ENCODE results near the gene RTEL1. TPM values are rescaled to one million over a fixed set of nuclear protein-coding genes. Genes with fewer than 3 reads are reported as not detected.

The RTEL1 gene
- polyA plus RNA-seq, 5 donors = 18.9 to 23.2 (median 20.2) TPM

DNA sequence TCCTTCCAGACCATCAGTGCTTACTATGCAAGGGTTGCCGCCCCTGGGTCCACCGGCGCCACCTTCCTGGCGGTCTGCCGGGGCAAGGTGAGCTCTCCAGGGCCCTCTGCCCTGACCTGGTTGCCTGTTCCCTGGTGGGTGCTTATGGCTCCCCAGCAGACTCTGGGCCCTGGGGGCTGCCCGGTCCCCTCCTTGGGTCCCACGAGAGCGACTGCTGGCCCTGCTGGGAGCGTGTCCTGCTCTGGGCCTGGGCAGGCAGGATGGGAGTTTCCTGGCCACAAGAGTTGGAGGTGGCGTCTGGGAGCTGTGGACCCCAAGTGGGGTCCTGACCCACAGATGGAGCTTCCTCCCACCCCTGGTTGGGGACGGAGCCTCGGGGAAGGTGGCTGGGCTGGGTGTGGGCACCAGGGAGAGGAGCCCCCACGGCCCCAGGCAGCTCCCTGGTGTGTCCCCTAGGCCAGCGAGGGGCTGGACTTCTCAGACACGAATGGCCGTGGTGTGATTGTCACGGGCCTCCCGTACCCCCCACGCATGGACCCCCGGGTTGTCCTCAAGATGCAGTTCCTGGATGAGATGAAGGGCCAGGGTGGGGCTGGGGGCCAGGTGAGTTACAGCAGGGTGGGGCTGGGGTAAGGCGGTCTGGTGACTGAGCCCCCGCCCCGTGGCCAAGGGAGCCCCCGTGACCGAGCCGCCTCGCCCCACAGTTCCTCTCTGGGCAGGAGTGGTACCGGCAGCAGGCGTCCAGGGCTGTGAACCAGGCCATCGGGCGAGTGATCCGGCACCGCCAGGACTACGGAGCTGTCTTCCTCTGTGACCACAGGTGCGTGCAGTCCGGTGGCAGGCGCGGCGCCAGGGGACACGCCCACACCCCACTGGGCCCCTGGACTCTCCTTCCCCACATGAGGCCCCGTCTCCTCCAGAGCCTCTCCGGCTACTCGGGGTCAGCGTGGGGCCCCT, 31.2 kb downstream of the RTEL1 start:
- DNase-seq = no peak

DNA sequence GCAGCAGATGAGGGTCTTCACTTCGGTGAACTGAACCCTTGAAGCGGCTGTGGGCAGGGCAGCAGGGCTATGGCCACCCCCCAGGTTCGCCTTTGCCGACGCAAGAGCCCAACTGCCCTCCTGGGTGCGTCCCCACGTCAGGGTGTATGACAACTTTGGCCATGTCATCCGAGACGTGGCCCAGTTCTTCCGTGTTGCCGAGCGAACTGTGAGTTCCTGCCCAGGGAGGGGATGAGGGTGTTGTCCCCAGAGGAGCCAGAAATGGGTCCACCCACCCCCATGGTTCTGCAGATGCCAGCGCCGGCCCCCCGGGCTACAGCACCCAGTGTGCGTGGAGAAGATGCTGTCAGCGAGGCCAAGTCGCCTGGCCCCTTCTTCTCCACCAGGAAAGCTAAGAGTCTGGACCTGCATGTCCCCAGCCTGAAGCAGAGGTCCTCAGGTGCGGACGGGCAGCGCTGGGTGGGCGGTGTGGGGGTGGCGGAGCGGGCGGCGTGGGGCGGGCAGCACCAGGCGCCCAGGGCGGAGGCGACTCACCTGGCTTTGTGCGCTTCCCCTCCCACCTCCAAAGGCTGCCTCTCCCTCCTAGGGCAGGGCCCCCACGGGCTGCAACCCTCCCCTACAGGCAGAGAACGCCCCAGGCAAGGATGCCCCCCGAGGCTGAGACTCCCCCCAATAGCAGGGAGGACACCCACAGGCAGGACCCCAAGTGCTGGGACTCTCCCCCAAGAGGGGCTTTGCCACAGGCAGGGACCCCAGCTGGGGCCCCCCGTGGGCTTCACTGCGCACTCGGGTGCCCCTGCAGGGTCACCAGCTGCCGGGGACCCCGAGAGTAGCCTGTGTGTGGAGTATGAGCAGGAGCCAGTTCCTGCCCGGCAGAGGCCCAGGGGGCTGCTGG, 32.1 kb downstream of the RTEL1 start:
- no peak for DNase-seq

DNA sequence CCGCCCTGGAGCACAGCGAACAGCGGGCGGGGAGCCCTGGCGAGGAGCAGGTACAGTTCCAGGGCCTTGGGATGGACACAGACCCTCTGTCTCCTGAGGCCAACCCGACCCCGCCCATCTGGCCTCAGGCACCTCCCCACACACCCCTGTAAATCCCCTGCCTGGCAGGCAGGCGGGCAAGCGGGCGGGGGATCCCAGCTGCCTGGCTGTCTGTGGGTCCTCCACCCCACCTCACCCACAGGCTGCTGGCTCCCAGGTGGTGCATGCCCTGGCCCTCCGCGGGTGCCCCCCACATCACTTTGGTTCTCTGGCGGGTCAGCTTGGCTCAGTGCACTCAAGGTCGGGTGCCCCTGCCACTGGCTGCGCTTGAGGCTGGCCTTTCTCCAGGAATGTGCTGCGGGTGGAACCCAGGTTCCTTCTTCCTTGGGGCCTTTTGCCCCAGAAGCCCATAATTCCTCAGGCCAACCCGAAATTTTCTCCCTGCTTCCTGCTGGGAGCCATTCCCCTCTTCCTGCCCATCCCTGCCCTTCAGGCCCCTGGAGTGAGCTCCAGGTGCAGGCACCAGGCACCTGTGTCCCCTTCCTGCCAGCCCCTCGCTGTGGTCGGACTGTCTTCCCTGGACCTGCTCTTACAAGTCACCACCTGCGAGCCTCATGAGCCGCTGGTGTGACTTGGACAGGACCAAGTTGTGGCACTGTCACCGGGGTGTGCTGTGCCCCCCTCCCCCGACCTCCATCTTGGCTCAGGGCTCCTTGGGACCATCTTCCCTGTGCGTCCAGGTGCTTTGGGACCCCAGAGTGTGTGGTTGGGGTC, 33.0 kb downstream of the RTEL1 start:
- DNase-seq = no peak

DNA sequence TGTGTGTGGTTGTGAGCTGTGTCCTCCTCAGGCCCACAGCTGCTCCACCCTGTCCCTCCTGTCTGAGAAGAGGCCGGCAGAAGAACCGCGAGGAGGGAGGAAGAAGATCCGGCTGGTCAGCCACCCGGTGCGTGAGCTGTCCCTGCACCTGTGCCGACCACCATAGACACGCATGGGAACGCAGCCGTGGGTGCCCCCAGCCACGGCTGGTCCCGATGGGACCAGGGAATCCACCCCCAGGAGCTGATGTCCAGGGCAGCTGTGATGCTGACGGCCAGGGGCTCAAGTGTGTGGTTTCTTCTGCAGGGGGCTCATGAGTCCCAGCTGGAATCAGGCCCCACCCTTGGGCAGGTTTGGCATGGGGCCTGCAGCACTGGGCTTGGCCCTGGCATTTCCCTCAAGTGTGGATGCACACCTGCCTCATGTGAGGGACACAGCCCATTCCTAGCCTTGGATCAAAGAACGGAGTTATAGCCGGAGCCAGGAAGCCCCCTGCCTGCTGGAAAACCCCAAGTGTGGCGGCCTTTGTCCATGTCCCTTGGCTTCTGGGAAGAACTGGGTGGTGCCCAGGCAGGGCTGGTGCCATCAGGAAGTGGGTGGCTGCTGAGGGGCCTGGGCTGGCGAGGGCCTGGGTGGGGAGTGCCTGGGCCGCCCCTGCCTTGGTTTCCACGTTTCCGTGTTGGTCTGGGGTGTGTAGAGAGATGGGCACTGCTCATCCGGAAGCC, 33.8 kb downstream of the RTEL1 start:
- no peak for DNase-seq

DNA sequence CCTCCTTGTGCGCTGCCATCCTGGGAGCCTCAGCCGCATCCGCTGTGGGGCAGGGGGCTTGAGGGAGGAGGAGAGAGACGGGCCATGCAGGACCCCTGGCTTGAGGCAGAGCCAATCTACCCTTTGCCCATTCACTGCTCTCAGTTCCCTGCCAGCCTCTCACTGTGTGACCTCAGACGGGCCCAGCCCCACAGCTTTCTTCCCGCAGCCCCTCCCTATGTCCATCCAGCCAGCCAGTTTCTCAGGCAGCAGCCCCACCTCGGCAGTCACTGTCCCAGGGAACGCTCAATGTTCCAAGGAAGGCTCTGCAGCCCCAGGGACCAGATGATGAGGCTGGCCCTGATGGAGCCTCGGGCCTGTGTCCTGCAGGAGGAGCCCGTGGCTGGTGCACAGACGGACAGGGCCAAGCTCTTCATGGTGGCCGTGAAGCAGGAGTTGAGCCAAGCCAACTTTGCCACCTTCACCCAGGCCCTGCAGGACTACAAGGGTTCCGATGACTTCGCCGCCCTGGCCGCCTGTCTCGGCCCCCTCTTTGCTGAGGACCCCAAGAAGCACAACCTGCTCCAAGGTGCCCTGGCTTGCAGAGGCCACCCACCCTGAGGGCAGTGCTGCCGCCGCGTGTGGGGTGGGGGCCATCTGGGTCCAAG, 34.4 kb downstream of the RTEL1 start:
- no peak for DNase-seq

DNA sequence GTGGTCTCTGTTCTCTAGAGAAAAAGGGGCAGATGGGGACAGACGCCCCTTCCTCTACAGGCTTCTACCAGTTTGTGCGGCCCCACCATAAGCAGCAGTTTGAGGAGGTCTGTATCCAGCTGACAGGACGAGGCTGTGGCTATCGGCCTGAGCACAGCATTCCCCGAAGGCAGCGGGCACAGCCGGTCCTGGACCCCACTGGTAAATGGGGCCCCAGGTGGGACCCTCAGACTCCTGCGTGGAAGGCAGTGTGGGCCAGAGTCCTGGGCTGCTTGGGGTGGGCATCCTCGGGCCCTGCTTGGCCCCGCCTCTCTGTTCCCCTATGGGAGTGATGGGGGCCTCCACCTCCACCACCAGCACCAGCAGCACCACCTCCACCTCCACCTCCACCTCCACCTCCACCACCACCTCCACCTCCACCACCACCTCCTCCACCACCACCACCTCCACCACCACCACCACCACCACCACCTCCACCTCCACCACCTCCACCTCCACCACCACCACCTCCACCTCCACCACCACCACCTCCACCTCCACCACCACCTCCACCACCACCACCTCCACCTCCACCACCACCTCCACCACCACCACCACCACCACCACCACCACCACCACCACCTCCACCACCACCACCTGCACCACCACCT, 35.1 kb downstream of the RTEL1 start:
- DNase-seq = no peak

DNA sequence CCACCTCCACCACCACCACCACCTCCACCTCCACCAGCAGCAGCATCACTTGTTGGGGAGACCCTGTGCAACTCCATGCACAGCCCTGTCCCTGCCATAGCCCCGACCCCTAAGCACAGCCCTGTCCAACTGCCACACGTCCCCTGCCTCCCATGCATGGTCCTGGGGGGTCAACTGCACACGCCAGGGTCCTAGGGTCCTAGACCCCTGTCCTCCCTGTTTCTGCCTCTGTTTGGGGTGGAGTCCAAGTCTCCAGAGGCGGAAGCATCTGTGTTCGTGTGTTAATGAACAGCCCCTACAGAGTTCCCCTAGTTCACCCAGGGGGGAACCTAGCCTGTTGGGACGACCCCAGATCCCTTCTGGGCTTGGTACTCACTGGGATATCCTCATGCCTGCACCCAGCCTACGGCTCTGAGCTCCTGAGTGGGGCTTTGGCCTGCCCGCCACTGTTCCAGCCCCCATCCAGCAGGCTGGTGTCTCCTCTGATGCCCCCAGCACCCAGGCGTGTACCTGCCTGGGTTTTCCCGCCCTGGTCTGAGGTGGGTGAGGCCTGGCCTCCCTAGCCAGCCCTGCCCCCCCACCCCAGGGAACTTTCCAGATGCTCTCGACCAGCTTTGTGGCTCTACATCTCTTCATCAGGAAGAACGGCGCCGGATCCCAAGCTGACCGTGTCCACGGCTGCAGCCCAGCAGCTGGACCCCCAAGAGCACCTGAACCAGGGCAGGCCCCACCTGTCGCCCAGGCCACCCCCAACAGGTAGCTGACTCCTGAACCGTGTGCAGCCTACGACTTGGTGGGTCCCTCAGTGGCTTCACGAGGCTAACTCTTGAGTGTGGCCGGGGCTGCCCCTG, 35.8 kb downstream of the RTEL1 start:
- DNase-seq = no peak

DNA sequence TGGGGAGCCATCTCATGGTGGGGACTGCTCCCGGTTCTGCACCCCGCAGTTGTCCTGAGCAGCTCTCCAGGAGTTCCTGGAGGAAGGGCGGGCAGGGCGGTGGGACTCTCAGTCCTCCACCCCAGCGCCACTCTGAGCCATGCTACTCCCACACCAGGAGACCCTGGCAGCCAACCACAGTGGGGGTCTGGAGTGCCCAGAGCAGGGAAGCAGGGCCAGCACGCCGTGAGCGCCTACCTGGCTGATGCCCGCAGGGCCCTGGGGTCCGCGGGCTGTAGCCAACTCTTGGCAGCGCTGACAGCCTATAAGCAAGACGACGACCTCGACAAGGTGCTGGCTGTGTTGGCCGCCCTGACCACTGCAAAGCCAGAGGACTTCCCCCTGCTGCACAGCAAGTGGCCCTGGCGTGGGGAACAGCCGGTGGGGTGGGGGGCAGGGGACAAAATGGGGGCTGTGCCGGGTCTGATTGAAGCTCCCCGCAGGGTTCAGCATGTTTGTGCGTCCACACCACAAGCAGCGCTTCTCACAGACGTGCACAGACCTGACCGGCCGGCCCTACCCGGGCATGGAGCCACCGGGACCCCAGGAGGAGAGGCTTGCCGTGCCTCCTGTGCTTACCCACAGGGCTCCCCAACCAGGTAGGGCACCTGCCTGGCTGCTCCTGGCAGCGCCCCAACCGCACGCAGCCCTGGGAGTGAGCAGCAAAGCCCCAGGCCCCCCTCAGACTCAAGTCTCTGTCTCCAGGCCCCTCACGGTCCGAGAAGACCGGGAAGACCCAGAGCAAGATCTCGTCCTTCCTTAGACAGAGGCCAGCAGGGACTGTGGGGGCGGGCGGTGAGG, 36.7 kb downstream of the RTEL1 start:
- DNase-seq = no peak

DNA sequence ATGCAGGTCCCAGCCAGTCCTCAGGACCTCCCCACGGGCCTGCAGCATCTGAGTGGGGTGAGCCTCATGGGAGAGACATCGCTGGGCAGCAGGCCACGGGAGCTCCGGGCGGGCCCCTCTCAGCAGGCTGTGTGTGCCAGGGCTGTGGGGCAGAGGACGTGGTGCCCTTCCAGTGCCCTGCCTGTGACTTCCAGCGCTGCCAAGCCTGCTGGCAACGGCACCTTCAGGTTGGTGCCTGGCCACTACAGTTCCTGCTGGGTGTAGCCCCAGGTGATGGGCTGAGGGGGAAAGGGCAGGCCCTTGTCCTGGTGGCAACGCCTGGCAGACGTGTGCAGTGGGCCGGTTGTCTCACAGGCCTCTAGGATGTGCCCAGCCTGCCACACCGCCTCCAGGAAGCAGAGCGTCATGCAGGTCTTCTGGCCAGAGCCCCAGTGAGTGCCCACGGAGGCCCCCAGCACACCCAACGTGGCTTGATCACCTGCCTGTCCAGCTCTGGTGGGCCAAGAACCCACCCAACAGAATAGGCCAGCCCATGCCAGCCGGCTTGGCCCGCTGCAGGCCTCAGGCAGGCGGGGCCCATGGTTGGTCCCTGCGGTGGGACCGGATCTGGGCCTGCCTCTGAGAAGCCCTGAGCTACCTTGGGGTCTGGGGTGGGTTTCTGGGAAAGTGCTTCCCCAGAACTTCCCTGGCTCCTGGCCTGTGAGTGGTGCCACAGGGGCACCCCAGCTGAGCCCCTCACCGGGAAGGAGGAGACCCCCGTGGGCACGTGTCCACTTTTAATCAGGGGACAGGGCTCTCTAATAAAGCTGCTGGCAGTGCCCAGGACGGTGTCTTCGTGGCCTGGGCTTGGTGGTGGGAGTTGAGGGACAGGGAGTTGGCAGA, 37.6 kb downstream of the RTEL1 start:
- DNase-seq = no peak

DNA sequence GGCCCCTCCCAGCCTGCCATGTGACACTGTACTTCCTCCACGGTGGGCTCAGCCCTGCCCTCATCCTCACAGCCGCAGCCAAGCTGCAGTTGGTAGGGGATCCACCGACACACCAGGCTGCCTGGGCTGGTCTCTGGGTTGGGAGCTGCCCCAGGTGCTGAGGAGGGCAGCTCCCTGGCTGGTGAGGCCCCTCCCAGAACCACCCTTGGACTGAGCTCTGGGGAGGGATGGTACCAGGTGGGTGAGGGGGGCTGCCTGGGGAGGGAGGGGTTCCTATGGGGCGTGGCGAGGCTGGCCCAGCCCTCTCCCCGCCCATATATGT, 38.2 kb downstream of the RTEL1 start:
- no peak for DNase-seq

DNA sequence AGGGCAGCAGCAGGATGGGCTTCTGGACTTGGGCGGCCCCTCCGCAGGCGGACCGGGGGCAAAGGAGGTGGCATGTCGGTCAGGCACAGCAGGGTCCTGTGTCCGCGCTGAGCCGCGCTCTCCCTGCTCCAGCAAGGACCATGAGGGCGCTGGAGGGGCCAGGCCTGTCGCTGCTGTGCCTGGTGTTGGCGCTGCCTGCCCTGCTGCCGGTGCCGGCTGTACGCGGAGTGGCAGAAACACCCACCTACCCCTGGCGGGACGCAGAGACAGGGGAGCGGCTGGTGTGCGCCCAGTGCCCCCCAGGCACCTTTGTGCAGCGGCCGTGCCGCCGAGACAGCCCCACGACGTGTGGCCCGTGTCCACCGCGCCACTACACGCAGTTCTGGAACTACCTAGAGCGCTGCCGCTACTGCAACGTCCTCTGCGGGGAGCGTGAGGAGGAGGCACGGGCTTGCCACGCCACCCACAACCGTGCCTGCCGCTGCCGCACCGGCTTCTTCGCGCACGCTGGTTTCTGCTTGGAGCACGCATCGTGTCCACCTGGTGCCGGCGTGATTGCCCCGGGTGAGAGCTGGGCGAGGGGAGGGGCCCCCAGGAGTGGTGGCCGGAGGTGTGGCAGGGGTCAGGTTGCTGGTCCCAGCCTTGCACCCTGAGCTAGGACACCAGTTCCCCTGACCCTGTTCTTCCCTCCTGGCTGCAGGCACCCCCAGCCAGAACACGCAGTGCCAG, 38.7 kb downstream of the RTEL1 start, which contains the start of gene TNFRSF6B:
TSS of gene TNFRSF6B (plus strand) at position 25 of the 729 bp plus-strand sequence. CDS start at position 141, 116 bp downstream.
- no peak for DNase-seq

DNA sequence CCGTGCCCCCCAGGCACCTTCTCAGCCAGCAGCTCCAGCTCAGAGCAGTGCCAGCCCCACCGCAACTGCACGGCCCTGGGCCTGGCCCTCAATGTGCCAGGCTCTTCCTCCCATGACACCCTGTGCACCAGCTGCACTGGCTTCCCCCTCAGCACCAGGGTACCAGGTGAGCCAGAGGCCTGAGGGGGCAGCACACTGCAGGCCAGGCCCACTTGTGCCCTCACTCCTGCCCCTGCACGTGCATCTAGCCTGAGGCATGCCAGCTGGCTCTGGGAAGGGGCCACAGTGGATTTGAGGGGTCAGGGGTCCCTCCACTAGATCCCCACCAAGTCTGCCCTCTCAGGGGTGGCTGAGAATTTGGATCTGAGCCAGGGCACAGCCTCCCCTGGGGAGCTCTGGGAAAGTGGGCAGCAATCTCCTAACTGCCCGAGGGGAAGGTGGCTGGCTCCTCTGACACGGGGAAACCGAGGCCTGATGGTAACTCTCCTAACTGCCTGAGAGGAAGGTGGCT, 39.3 kb downstream of the RTEL1 start:
- no peak for DNase-seq

DNA sequence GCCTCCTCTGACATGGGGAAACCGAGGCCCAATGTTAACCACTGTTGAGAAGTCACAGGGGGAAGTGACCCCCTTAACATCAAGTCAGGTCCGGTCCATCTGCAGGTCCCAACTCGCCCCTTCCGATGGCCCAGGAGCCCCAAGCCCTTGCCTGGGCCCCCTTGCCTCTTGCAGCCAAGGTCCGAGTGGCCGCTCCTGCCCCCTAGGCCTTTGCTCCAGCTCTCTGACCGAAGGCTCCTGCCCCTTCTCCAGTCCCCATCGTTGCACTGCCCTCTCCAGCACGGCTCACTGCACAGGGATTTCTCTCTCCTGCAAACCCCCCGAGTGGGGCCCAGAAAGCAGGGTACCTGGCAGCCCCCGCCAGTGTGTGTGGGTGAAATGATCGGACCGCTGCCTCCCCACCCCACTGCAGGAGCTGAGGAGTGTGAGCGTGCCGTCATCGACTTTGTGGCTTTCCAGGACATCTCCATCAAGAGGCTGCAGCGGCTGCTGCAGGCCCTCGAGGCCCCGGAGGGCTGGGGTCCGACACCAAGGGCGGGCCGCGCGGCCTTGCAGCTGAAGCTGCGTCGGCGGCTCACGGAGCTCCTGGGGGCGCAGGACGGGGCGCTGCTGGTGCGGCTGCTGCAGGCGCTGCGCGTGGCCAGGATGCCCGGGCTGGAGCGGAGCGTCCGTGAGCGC, 39.9 kb downstream of the RTEL1 start:
- no peak for DNase-seq

DNA sequence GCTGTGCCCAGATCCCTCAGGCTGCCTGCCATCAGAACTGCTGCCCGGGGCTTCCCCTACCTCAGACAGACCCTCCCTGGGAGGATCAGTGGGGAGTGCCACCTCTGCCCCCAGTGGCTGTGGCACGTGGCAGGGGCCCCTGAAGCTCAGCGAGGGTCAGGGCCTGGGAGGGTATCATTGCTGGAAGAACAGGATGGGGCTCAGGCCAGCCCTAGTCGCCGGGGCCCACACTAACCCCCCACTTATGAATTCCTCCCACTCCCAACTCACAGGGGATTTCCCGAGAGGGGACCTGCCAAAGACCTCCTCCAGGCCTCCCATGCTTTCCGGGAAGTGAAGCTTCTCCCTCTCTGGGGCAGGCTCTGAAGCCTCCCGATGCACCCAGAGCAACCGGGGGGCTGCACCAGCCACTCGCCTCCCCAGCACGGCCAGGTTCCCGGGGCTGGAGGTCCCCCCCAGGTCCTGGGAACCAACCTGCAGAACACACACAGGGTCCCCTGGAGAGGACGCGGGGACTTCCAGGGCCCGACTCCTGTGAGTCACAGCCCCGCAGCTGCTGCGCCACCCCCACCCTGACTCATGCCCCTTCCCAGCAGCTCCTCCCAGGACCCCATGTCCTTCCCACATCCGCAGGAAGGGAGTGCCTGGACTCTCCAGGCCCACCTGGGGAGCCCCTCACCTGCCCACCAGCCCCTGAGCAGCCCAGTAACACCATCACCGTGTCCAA, 40.8 kb downstream of the RTEL1 start:
- DNase-seq = no peak

Measured in right lung (tissue), 5 donors.